ENCODE results near the gene NPVF.

DNA sequence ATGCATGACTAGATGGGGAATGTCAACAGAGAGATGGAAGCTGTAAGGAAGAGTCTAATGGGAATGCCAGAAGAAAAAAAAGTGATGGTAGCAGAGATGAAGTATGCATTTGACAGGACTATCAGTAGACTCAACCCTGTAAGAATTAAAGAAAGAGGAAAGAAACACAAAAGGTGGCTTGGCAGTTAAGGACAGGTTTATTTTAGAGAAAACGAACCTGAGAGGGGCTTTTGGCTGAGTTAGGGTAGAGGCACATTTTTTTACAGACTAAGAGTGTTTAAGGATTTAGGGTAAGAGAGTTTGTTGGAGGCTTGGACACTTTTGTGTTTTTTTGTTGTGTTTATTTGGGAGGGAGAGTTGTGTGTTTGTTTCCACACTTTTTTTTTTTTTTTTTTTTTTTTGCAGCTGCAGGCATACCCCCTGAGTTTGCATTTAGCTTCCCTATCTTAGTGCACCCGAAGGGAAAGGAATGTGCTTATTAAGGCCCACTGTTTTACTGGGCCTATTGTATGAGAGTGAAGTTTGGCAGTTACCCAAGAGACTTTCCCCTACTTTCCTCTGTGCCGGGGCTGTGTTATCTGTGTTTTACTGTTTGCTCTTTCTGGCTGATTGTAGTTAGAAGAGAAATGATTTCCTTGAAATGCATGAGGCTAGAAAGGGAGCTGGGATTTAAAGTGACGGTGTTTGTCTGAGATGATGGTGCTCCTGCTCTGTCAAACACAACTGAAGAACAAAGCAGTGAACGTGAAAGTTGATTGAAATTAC, 32.0 kb downstream of the NPVF start:
- TF ChIP-seq, protein P1, sequence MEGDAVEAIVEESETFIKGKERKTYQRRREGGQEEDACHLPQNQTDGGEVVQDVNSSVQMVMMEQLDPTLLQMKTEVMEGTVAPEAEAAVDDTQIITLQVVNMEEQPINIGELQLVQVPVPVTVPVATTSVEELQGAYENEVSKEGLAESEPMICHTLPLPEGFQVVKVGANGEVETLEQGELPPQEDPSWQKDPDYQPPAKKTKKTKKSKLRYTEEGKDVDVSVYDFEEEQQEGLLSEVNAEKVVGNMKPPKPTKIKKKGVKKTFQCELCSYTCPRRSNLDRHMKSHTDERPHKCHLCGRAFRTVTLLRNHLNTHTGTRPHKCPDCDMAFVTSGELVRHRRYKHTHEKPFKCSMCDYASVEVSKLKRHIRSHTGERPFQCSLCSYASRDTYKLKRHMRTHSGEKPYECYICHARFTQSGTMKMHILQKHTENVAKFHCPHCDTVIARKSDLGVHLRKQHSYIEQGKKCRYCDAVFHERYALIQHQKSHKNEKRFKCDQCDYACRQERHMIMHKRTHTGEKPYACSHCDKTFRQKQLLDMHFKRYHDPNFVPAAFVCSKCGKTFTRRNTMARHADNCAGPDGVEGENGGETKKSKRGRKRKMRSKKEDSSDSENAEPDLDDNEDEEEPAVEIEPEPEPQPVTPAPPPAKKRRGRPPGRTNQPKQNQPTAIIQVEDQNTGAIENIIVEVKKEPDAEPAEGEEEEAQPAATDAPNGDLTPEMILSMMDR (IDR thresholded peaks at IDR 0.05): no peak
- TF ChIP-seq POLR2A (IDR thresholded peaks at IDR 0.05) (no peak), POLR2AphosphoS5 (IDR thresholded peaks at IDR 0.05) (no peak), EP300 (IDR thresholded peaks at IDR 0.05) (no peak)
